ENCODE results near the gene PADI1. TPM values are rescaled to one million over a fixed set of nuclear protein-coding genes. Genes with fewer than 3 reads are reported as not detected.

The PADI1 gene
- total RNA-seq, 1 donor from 2014 or later, result not detected

GRCh38 chr1:17156108-17156507 is 48.8 kb upstream of the PADI1 start:
- Histone ChIP-seq H4K20me1 (ENCODE audit: insufficient read depth, low read length) (no peaks in the 10 kb centered on the region), H3K36me3 (ENCODE audit: insufficient read depth, low read length) (no peaks in the 10 kb centered on the region), H2AFZ (ENCODE audit: low read depth, low read length) (no peak overlapping the region), H3K4me1 (ENCODE audit: insufficient read depth, low read length) (no peaks in the 10 kb centered on the region), H3K4me2 (ENCODE audit: low read length) (no peak overlapping the region), H3K4me3 (ENCODE audit: insufficient read depth, low read depth, low read length) (no peak overlapping the region), H3K9ac (ENCODE audit: low read length) (no peak overlapping the region), H3K9me3 (ENCODE audit: insufficient read depth, low read depth, low read length) (peaks cover 14% of the 10 kb centered on the region), H3K27me3 (ENCODE audit: insufficient read depth, low read length) (no peaks in the 10 kb centered on the region), H3K27ac (ENCODE audit: low read depth, low read length) (no peak overlapping the region), H3K79me2 (ENCODE audit: insufficient read depth, low read length) (no peaks in the 10 kb centered on the region)
- H3K27ac Mint-ChIP-seq (ENCODE audit: unreplicated experiment), result no peak overlapping the region
- no peak overlapping the region for H3K4me3 Mint-ChIP-seq (ENCODE audit: unreplicated experiment)
- DNase-seq (ENCODE audit: low read depth), result no peak
- no peaks in the 10 kb centered on the region for H3K4me1 Mint-ChIP-seq (ENCODE audit: low read depth, unreplicated experiment)
- H3K27me3 Mint-ChIP-seq (ENCODE audit: low read depth, unreplicated experiment), result peaks cover 15% of the 10 kb centered on the region
- FAIRE-seq, result no peak
- no peaks in the 10 kb centered on the region for H3K36me3 Mint-ChIP-seq (ENCODE audit: low read depth, unreplicated experiment)
- peaks cover 54% of the 10 kb centered on the region for H3K9me3 Mint-ChIP-seq (ENCODE audit: unreplicated experiment)
- TF ChIP-seq CTCF (IDR thresholded peaks at IDR 0.05; ENCODE audit: insufficient read depth, low read depth, low read length) (no peak), EZH2 (IDR thresholded peaks at IDR 0.05; ENCODE audit: insufficient read depth, low read length) (no peak)

- H4K20me1 ChIP-seq (ENCODE audit: insufficient read depth, low read length), result no peaks in the 10 kb centered on the region
- H3K4me2 ChIP-seq (ENCODE audit: low read length), result no peak overlapping the region
- H3K4me3 Mint-ChIP-seq (ENCODE audit: unreplicated experiment), result no peak overlapping the region
- DNase-seq (ENCODE audit: low read depth) (peak; percentile 42), FAIRE-seq (no peak)
- H3K27me3 Mint-ChIP-seq (ENCODE audit: low read depth, unreplicated experiment), result peaks cover 19% of the 10 kb centered on the region
- H3K4me3 ChIP-seq (ENCODE audit: insufficient read depth, low read depth, low read length), result no peak overlapping the region
- peak overlapping the region; percentile 56 for H3K27ac Mint-ChIP-seq (ENCODE audit: unreplicated experiment)
- no peaks in the 10 kb centered on the region for H3K79me2 ChIP-seq (ENCODE audit: insufficient read depth, low read length)
- H2AFZ ChIP-seq (ENCODE audit: low read depth, low read length), result no peak overlapping the region
- no peaks in the 10 kb centered on the region for H3K27me3 ChIP-seq (ENCODE audit: insufficient read depth, low read length)
- H3K9me3 ChIP-seq (ENCODE audit: insufficient read depth, low read depth, low read length), result peaks cover 6% of the 10 kb centered on the region
- H3K9me3 Mint-ChIP-seq (ENCODE audit: unreplicated experiment), result peaks cover 39% of the 10 kb centered on the region
- no peaks in the 10 kb centered on the region for H3K4me1 Mint-ChIP-seq (ENCODE audit: low read depth, unreplicated experiment)
- H3K27ac ChIP-seq (ENCODE audit: low read depth, low read length), result no peak overlapping the region
- TF ChIP-seq CTCF (IDR thresholded peaks at IDR 0.05; ENCODE audit: insufficient read depth, low read depth, low read length) (no peak), EZH2 (IDR thresholded peaks at IDR 0.05; ENCODE audit: insufficient read depth, low read length) (no peak)
- H3K4me1 ChIP-seq (ENCODE audit: insufficient read depth, low read length), result no peaks in the 10 kb centered on the region
- no peaks in the 10 kb centered on the region for H3K36me3 Mint-ChIP-seq (ENCODE audit: low read depth, unreplicated experiment)
- H3K9ac ChIP-seq (ENCODE audit: low read length), result no peak overlapping the region
- no peaks in the 10 kb centered on the region for H3K36me3 ChIP-seq (ENCODE audit: insufficient read depth, low read length)
These were observed 46.0 kb upstream of the PADI1 start for GRCh38 chr1:17158961-17159360.

GRCh38 chr1:17161137-17161740 is 43.7 kb upstream of the PADI1 start:
- Histone ChIP-seq H3K9ac (ENCODE audit: low read length) (no peak overlapping the region), H3K36me3 (ENCODE audit: insufficient read depth, low read length) (no peaks in the 10 kb centered on the region), H4K20me1 (ENCODE audit: insufficient read depth, low read length) (no peaks in the 10 kb centered on the region), H2AFZ (ENCODE audit: low read depth, low read length) (no peak overlapping the region), H3K27ac (ENCODE audit: low read depth, low read length) (no peak overlapping the region), H3K9me3 (ENCODE audit: insufficient read depth, low read depth, low read length) (no peaks in the 10 kb centered on the region), H3K79me2 (ENCODE audit: insufficient read depth, low read length) (no peaks in the 10 kb centered on the region), H3K4me1 (ENCODE audit: insufficient read depth, low read length) (no peaks in the 10 kb centered on the region), H3K4me3 (ENCODE audit: insufficient read depth, low read depth, low read length) (no peak overlapping the region), H3K4me2 (ENCODE audit: low read length) (no peak overlapping the region), H3K27me3 (ENCODE audit: insufficient read depth, low read length) (no peaks in the 10 kb centered on the region)
- TF ChIP-seq CTCF (IDR thresholded peaks at IDR 0.05; ENCODE audit: insufficient read depth, low read depth, low read length) (no peak), EZH2 (IDR thresholded peaks at IDR 0.05; ENCODE audit: insufficient read depth, low read length) (no peak)
- no peaks in the 10 kb centered on the region for H3K4me1 Mint-ChIP-seq (ENCODE audit: low read depth, unreplicated experiment)
- DNase-seq (ENCODE audit: low read depth) (no peak), FAIRE-seq (no peak)
- no peaks in the 10 kb centered on the region for H3K36me3 Mint-ChIP-seq (ENCODE audit: low read depth, unreplicated experiment)
- peaks cover 32% of the 10 kb centered on the region for H3K27me3 Mint-ChIP-seq (ENCODE audit: low read depth, unreplicated experiment)
- H3K4me3 Mint-ChIP-seq (ENCODE audit: unreplicated experiment), result no peak overlapping the region
- peaks cover 25% of the 10 kb centered on the region for H3K9me3 Mint-ChIP-seq (ENCODE audit: unreplicated experiment)
- no peak overlapping the region for H3K27ac Mint-ChIP-seq (ENCODE audit: unreplicated experiment)
